SK-N-SH treated with all-trans-retinoic acid at 6 μM for 48 hours (cell line): ENCODE measurements around the gene C3orf70.

Experiments used
- ATAC-seq: fragments of 200-7000 bp; cut with Tn5 transposase; 3 replicates; pipeline ENCODE4 v1.9.1; 2020; ENCODE audit warnings: mild to moderate bottlenecking, moderate library complexity
- ARNTL ChIP-seq: fragments of 450-650 bp; formaldehyde crosslinking; IDR thresholded peaks from 2 replicates; pipeline ENCODE4 v1.5.0; 2020; ENCODE audit warnings: low read depth, mild to moderate bottlenecking, moderate library complexity, borderline replicate concordance
- BACH2 ChIP-seq: fragments of 250-450 bp; sonication (Bioruptor Pico); IDR thresholded peaks from 2 replicates; pipeline ENCODE4 v1.9.0; 2021; ENCODE audit warnings: mild to moderate bottlenecking, borderline replicate concordance
- CREB5 ChIP-seq: fragments of 250-450 bp; sonication (Bioruptor Pico); IDR thresholded peaks from 2 replicates; pipeline ENCODE4 v1.5.1; 2020; ENCODE audit warnings: low read depth, mild to moderate bottlenecking, moderate library complexity
- CSRNP3 ChIP-seq: fragments of 250-450 bp; sonication (Bioruptor Pico); IDR thresholded peaks from 2 replicates; pipeline ENCODE4 v1.5.1; 2021; ENCODE audit warnings: mild to moderate bottlenecking, moderate library complexity
- GLIS3 ChIP-seq: fragments of 250-450 bp; sonication (Bioruptor Pico); IDR thresholded peaks from 2 replicates; pipeline ENCODE4 v1.5.0; 2020; ENCODE audit warnings: mild to moderate bottlenecking, moderate library complexity
- ISL1 ChIP-seq: fragments of 250-450 bp; sonication (Bioruptor Pico); IDR thresholded peaks from 2 replicates; pipeline ENCODE4 v2.1.2; 2022; ENCODE audit warnings: mild to moderate bottlenecking, moderate library complexity
- OSR1 ChIP-seq: fragments of 250-450 bp; sonication (Bioruptor Pico); IDR thresholded peaks from 2 replicates; pipeline ENCODE4 v1.8.0; 2022; ENCODE audit warnings: moderate library complexity, mild to moderate bottlenecking, inconsistent platforms
- PATZ1 ChIP-seq: fragments of 250-450 bp; sonication (Bioruptor Pico); IDR thresholded peaks from 2 replicates; pipeline ENCODE4 v1.8.0; 2020; ENCODE audit warnings: mild to moderate bottlenecking, moderate library complexity, borderline replicate concordance
- POU6F1 ChIP-seq: fragments of 250-450 bp; sonication (Bioruptor Pico); IDR thresholded peaks from 2 replicates; pipeline ENCODE4 v1.8.0; 2021; ENCODE audit warnings: low read depth, mild to moderate bottlenecking, moderate library complexity, borderline replicate concordance
- PPARA ChIP-seq: fragments of 250-450 bp; sonication (Bioruptor Pico); IDR thresholded peaks from 2 replicates; pipeline ENCODE4 v1.5.0; 2020; ENCODE audit warnings: mild to moderate bottlenecking, borderline replicate concordance
- RARB ChIP-seq: fragments of 250-450 bp; sonication (Bioruptor Pico); IDR thresholded peaks from 2 replicates; pipeline ENCODE4 v1.8.0; 2021; ENCODE audit warnings: mild to moderate bottlenecking, moderate library complexity
- SNAI2 ChIP-seq: fragments of 250-450 bp; sonication (Bioruptor Pico); IDR thresholded peaks from 2 replicates; pipeline ENCODE4 v1.5.0; 2020; ENCODE audit warnings: mild to moderate bottlenecking, moderate library complexity
- TCF4 ChIP-seq: fragments of 250-450 bp; sonication (Bioruptor Pico); IDR thresholded peaks from 2 replicates; pipeline ENCODE4 v1.8.0; 2021; ENCODE audit warnings: mild to moderate bottlenecking, moderate library complexity, borderline replicate concordance
- TOX ChIP-seq: fragments of 250-450 bp; sonication (Bioruptor Pico); IDR thresholded peaks from 2 replicates; pipeline ENCODE4 v1.8.0; 2021; ENCODE audit warnings: mild to moderate bottlenecking, moderate library complexity, borderline replicate concordance
- ZC3H10 ChIP-seq: fragments of 250-450 bp; sonication (Bioruptor Pico); IDR thresholded peaks from 2 replicates; pipeline ENCODE4 v1.5.1; 2021; ENCODE audit warnings: mild to moderate bottlenecking, moderate library complexity
- ZFP3 ChIP-seq: fragments of 250-450 bp; sonication (Bioruptor Pico); IDR thresholded peaks from 2 replicates; pipeline ENCODE4 v1.5.0; 2020; ENCODE audit warnings: mild to moderate bottlenecking, moderate library complexity
- ZFP30 ChIP-seq: fragments of 450-650 bp; formaldehyde crosslinking; IDR thresholded peaks from 2 replicates; pipeline ENCODE4 v1.5.0; 2022; ENCODE audit warnings: mild to moderate bottlenecking, moderate library complexity
- ZNF565 ChIP-seq: fragments of 450-650 bp; formaldehyde crosslinking; conservative IDR thresholded peaks from 2 replicates; pipeline ENCODE4 v1.5.0; 2020; ENCODE audit warnings: low read depth, mild to moderate bottlenecking, moderate library complexity
- ZNF70 ChIP-seq: fragments of 450-650 bp; formaldehyde crosslinking; IDR thresholded peaks from 2 replicates; pipeline ENCODE4 v1.5.0; 2020; ENCODE audit warnings: mild to moderate bottlenecking, moderate library complexity
- ZNF8 ChIP-seq: fragments of 450-650 bp; formaldehyde crosslinking; IDR thresholded peaks from 2 replicates; pipeline ENCODE4 v1.5.0; 2020; ENCODE audit warnings: mild to moderate bottlenecking, moderate library complexity

C3orf70 gene

GRCh38 chr3:185087419-185087818 lies 65.4 kb downstream of the C3orf70 start:
- no peak for ATAC-seq
- TF ChIP-seq PPARA (CRISPR knock-in tag): no peak
- no peak for TF ChIP-seq ARNTL (CRISPR knock-in tag)
- TF ChIP-seq CSRNP3: no peak
- TF ChIP-seq GLIS3: no peak
- no peak for TF ChIP-seq BACH2
- TF ChIP-seq CREB5 (CRISPR knock-in tag): no peak
- TF ChIP-seq PATZ1 (CRISPR knock-in tag): no peak
- no peak for TF ChIP-seq ZFP3 (CRISPR knock-in tag)
- no peak for TF ChIP-seq ZNF565 (CRISPR knock-in tag)

GRCh38 chr3:185084901-185085300 lies 68.0 kb downstream of the C3orf70 start:
- peak; percentile 66 for TF ChIP-seq ISL1 (CRISPR knock-in tag)
- no peak for TF ChIP-seq PPARA (CRISPR knock-in tag)
- TF ChIP-seq ZNF8 (CRISPR knock-in tag): no peak
- peak; percentile 24; the same call in 1 of the 2 replicates for TF ChIP-seq CREB5 (CRISPR knock-in tag)
- TF ChIP-seq ARNTL (CRISPR knock-in tag): no peak
- ATAC-seq: peak; percentile 58

- no peak for ATAC-seq
- TF ChIP-seq ISL1 (CRISPR knock-in tag) (no peak), ARNTL (CRISPR knock-in tag) (no peak), OSR1 (no peak), TOX (no peak)
Observed at GRCh38 chr3:185084402-185084801, 68.5 kb downstream of the C3orf70 start.

- no peak for ATAC-seq
- no peak for TF ChIP-seq POU6F1
- TF ChIP-seq SNAI2: no peak
- TF ChIP-seq GLIS3: no peak
- TF ChIP-seq ISL1 (CRISPR knock-in tag): no peak
- TF ChIP-seq ZFP30: no peak
- no peak for TF ChIP-seq CSRNP3
- TF ChIP-seq, all 23 proteins: peak for 0
Observed at GRCh38 chr3:185082829-185083228, 70.0 kb downstream of the C3orf70 start.

- ATAC-seq: no peak
- no peak for TF ChIP-seq TOX
- no peak for TF ChIP-seq CREB5 (CRISPR knock-in tag)
- TF ChIP-seq ZC3H10 (CRISPR knock-in tag): no peak
- TF ChIP-seq OSR1: no peak
- TF ChIP-seq ARNTL (CRISPR knock-in tag): no peak
- no peak for TF ChIP-seq PATZ1 (CRISPR knock-in tag)
- TF ChIP-seq RARB (CRISPR knock-in tag): no peak
- TF ChIP-seq ZNF8 (CRISPR knock-in tag): no peak
- no peak for TF ChIP-seq TCF4 (CRISPR knock-in tag)
- no peak for TF ChIP-seq CSRNP3
- TF ChIP-seq ISL1 (CRISPR knock-in tag): no peak
- no peak for TF ChIP-seq ZNF70 (CRISPR knock-in tag)
Observed at GRCh38 chr3:185082149-185082548, 70.7 kb downstream of the C3orf70 start.
